Bronchial epithelial cell (primary cell): ENCODE results near the gene SUPT7L. TPM values are rescaled to one million over a fixed set of nuclear protein-coding genes. Genes with fewer than 3 reads are reported as not detected.
A peak's percentile ranks its signal among the peaks of the same experiment; 100 is the strongest.

Experiments used
- DNase-seq: peaks from one replicate; pipeline ENCODE4 v3.0.0-alpha.2; 2010; ENCODE audit warnings: low read depth
- FAIRE-seq: peaks from 2 replicates; lab custom pipeline; 2011; peaks lifted over from hg19 to GRCh38; lab: Jason Lieb, UNC
- H3K27me3 ChIP-seq: 2 replicates; pipeline ENCODE4 v1.5.1; 2011; ENCODE audit warnings: low read length; ENCODE audit not compliant: control insufficient read depth, insufficient read depth
- H3K36me3 ChIP-seq: 2 replicates; pipeline ENCODE4 v1.5.1; 2011; ENCODE audit warnings: low read length; ENCODE audit not compliant: control insufficient read depth, insufficient read depth
- H3K4me3 ChIP-seq: 2 replicates; pipeline ENCODE4 v1.5.1; 2011; ENCODE audit warnings: mild to moderate bottlenecking, low read depth, low read length, control low read depth
- CTCF ChIP-seq: IDR thresholded peaks from 2 replicates; pipeline ENCODE4 v1.5.1; 2011; ENCODE audit warnings: mild to moderate bottlenecking, moderate library complexity, low read length, control low read depth, inconsistent platforms; ENCODE audit not compliant: insufficient read depth, severe bottlenecking
- total RNA-seq: library from RNA; depleted of rRNA; stranded (reverse); fragments of >200 nt; gene quantifications from 2 replicates; pipeline ENCODE4 v1.2.1, GENCODE V29; 2014

The SUPT7L gene
- total RNA-seq, 1 donor from 2014 or later = 10.5 TPM

DNA sequence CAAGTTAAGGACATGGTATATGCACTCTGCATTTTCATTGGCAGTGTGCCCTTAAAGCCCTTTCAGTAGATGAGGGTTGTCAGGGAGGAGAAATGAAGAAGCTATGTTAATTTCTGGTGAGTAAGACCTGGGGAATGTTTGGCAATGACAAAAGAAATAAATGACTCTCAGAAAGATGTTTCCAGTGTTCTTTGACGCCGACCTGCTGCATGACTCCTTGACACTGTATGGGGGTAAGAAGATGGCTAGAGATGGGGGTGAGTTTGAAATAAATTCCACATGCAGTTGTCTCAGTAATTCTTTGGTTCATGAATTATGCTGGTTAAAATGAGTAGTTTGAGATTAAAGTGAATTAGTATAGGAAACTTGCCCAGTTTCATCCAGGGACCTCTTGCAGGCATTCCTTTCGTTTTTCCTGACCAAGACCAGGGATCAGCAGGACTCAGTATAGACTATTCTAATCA is 40.5 kb downstream of the SUPT7L start:
- DNase-seq (peak; percentile 18), FAIRE-seq (no peak)
- TF ChIP-seq CTCF = no peak
- H3K4me3 ChIP-seq = no peak overlapping the region
- peaks cover 12% of the 10 kb centered on the region for H3K36me3 ChIP-seq
- no peaks in the 10 kb centered on the region for H3K27me3 ChIP-seq

DNA sequence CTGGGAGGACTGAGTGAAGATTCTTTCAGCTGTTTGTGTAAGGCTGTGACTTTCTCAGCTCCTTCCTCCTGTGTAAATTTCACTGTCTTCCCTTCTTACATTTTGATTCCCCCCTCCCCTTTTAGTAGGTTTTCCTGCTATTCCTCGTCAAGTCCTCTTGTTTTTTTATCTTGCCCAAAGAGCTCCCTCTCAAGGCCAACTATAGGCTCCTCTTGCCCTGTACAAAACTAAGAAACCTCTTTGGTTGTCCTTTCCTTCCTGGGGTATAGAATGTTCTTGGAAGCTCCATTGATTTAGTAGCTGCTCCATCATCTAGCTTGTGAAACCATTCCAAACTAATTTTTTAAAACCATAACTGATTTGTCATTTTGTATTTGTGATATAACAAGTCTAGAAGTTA is 41.9 kb downstream of the SUPT7L start:
- no peak for DNase-seq
- no peak for FAIRE-seq
- Histone ChIP-seq H3K4me3 (no peak overlapping the region), H3K36me3 (peaks cover 15% of the 10 kb centered on the region), H3K27me3 (no peaks in the 10 kb centered on the region)
- TF ChIP-seq CTCF = no peak

DNA sequence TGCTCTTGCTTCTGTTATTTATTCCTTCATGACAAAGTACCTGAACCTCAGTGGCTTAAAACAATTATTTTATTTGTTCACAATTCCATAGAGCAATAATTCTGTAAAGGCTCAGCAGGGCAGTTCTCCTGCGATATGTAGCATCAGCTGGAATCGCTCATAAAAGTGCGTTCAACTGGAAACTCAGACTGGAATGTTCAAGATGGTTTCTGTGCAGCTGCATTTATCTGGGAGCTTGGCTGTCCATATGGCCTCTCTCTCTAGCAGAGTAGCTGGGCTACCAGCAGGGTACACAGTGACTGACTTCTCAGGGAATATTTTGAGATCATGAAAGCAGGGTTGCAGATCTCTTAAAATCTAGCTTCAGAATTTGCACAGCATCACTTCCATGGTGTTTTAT is 48.1 kb downstream of the SUPT7L start:
- TF ChIP-seq CTCF = no peak
- H3K36me3 ChIP-seq = peaks cover 7% of the 10 kb centered on the region
- DNase-seq (no peak), FAIRE-seq (no peak)
- H3K4me3 ChIP-seq = no peak overlapping the region
- no peaks in the 10 kb centered on the region for H3K27me3 ChIP-seq

- DNase-seq (no peak), FAIRE-seq (no peak)
- H3K4me3 ChIP-seq = no peak overlapping the region
- TF ChIP-seq CTCF = no peak
- no peaks in the 10 kb centered on the region for H3K27me3 ChIP-seq
- H3K36me3 ChIP-seq = peaks cover 7% of the 10 kb centered on the region
Observed at GRCh38 chr2:27613985-27614384, 49.4 kb downstream of the SUPT7L start.

- DNase-seq (no peak), FAIRE-seq (no peak)
- H3K36me3 ChIP-seq = peaks cover 12% of the 10 kb centered on the region
- no peaks in the 10 kb centered on the region for H3K27me3 ChIP-seq
- no peak overlapping the region for H3K4me3 ChIP-seq
- TF ChIP-seq CTCF = no peak
Observed at GRCh38 chr2:27606611-27607010, 56.8 kb downstream of the SUPT7L start.

Other genes starting within 250 kb of the SUPT7L start
- 93.7 and 125 TPM in 2 replicates for gene NRBP1, start 235.0 kb downstream of the SUPT7L start, total RNA-seq
- gene KRTCAP3, start 221.2 kb downstream of the SUPT7L start, total RNA-seq = 28.4 and 29.1 TPM in 2 replicates
- 5.0 and 5.5 TPM in 2 replicates for gene IFT172, start 173.9 kb downstream of the SUPT7L start, total RNA-seq
- 7.6 and 8.1 TPM in 2 replicates for gene FNDC4, start 168.4 kb downstream of the SUPT7L start, total RNA-seq
- not detected in 2 replicates for gene GCKR, start 166.8 kb downstream of the SUPT7L start, total RNA-seq
- 6.4 and 7.4 TPM in 2 replicates for gene ZNF512, start 80.6 kb downstream of the SUPT7L start, total RNA-seq
- 0.79 and 0.90 TPM in 2 replicates for gene CCDC121, start 34.6 kb downstream of the SUPT7L start, total RNA-seq
- 31.7 and 47.9 TPM in 2 replicates for gene GPN1, start 34.6 kb downstream of the SUPT7L start, total RNA-seq
- 20.5 and 27.4 TPM in 2 replicates for gene SLC4A1AP, start 275 bp upstream of the SUPT7L start, total RNA-seq
- 11.3 and 37.9 TPM in 2 replicates for gene MRPL33, start 108.1 kb upstream of the SUPT7L start, total RNA-seq
- gene RBKS, start 226.8 kb upstream of the SUPT7L start, total RNA-seq = 0.79 and 0.90 TPM in 2 replicates
- gene BABAM2, start 227.1 kb upstream of the SUPT7L start, total RNA-seq = 8.4 and 15.9 TPM in 2 replicates